Frontal cortex (tissue), 4 donors: Measurements from ENCODE around the gene JMJD1C. TPM values are rescaled to one million over a fixed set of nuclear protein-coding genes. Genes with fewer than 3 reads are reported as not detected.
"Not testable (repeated sequence)": the region's sequence is repeated elsewhere in the genome, so short reads cannot be mapped to it uniquely, and the experiment has no call there.

ENCODE experiments used
- DNase-seq, 2 donors: peaks; one replicate each; pipeline ENCODE4 v3.0.0; 2012; ENCODE audit warnings: low spot score in 2 of 2
- FAIRE-seq: peaks from 2 replicates; lab custom pipeline; 2012; peaks lifted over from hg19 to GRCh38; lab: Jason Lieb, UNC
- total RNA-seq: library from RNA; depleted of rRNA; stranded (reverse); fragments of >200 nt; gene quantifications from one replicate; pipeline ENCODE4 v1.2.3, GENCODE V29; 2014
- donor health status: control.
- donor health status: control.
- donor health status: control.

The JMJD1C gene
- total RNA-seq, 1 donor from 2014 or later, result 165 TPM

- DNase-seq (no peak), FAIRE-seq (no peak)
These were observed 309.5 kb downstream of the JMJD1C start for GRCh38 chr10:63156236-63156635.

- DNase-seq (no peak), FAIRE-seq (no peak)
These were observed 310.3 kb downstream of the JMJD1C start for GRCh38 chr10:63155388-63156020.

- DNase-seq (no peak), FAIRE-seq (no peak)
These were observed 311.0 kb downstream of the JMJD1C start for GRCh38 chr10:63154546-63155387.

GRCh38 chr10:63153868-63154545 is 311.8 kb downstream of the JMJD1C start:
- FAIRE-seq, DNase-seq: not testable (repeated sequence)

GRCh38 chr10:63150745-63151144 is 315.0 kb downstream of the JMJD1C start:
- no peak for FAIRE-seq
- DNase-seq, result no peak

- FAIRE-seq (no peak), DNase-seq (no peak)
These were observed 319.3 kb downstream of the JMJD1C start for GRCh38 chr10:63146503-63146902.

- DNase-seq (no peak), FAIRE-seq (no peak)
These were observed 320.0 kb downstream of the JMJD1C start for GRCh38 chr10:63145782-63146181.

GRCh38 chr10:63143987-63144386 is 321.8 kb downstream of the JMJD1C start:
- no peak for FAIRE-seq
- DNase-seq, result no peak

GRCh38 chr10:63142136-63142535 is 323.6 kb downstream of the JMJD1C start:
- DNase-seq (no peak), FAIRE-seq (no peak)

GRCh38 chr10:63140077-63140476 is 325.7 kb downstream of the JMJD1C start:
- FAIRE-seq, result no peak
- no peak for DNase-seq

- FAIRE-seq (no peak), DNase-seq (no peak)
These were observed 328.5 kb downstream of the JMJD1C start for GRCh38 chr10:63137306-63137705.

- DNase-seq (no peak), FAIRE-seq (no peak)
These were observed 331.8 kb downstream of the JMJD1C start for GRCh38 chr10:63133821-63134557.

GRCh38 chr10:63133056-63133820 is 332.5 kb downstream of the JMJD1C start, which contains the start of gene NRBF2:
Gene NRBF2, plus strand, starts transcription at chr10:63133328. Its CDS starts 143 bp downstream, at chr10:63133471.
- DNase-seq (peak; percentile 76 to 89), FAIRE-seq (no peak)

- DNase-seq (peak in 1 of 2 donors; percentile 21), FAIRE-seq (no peak)
These were observed 333.1 kb downstream of the JMJD1C start for GRCh38 chr10:63132651-63133055.

- DNase-seq, result no peak
- FAIRE-seq, result no peak
These were observed 335.9 kb downstream of the JMJD1C start for GRCh38 chr10:63129888-63130287.

GRCh38 chr10:63128443-63128842 is 337.3 kb downstream of the JMJD1C start:
- FAIRE-seq, result no peak
- DNase-seq, result no peak

GRCh38 chr10:63125459-63125858 is 340.3 kb downstream of the JMJD1C start:
- no peak for DNase-seq
- no peak for FAIRE-seq

- FAIRE-seq, result no peak
- DNase-seq, result no peak
These were observed 341.9 kb downstream of the JMJD1C start for GRCh38 chr10:63123727-63124362.

- DNase-seq (no peak), FAIRE-seq (no peak)
These were observed 345.2 kb downstream of the JMJD1C start for GRCh38 chr10:63120554-63120953.
